Measurements from ENCODE around the gene BTN3A1. TPM values are rescaled to one million over a fixed set of nuclear protein-coding genes. Genes with fewer than 3 reads are reported as not detected.
"Not testable (repeated sequence)": the region's sequence is repeated elsewhere in the genome, so short reads cannot be mapped to it uniquely, and the experiment has no call there.

Gene BTN3A1
- total and polyA plus RNA-seq, 2 of the 8 experiments (the other 6 are each of a cell fraction or from before 2014, with no cell fraction given), result 4.7 to 5.6 TPM

DNA sequence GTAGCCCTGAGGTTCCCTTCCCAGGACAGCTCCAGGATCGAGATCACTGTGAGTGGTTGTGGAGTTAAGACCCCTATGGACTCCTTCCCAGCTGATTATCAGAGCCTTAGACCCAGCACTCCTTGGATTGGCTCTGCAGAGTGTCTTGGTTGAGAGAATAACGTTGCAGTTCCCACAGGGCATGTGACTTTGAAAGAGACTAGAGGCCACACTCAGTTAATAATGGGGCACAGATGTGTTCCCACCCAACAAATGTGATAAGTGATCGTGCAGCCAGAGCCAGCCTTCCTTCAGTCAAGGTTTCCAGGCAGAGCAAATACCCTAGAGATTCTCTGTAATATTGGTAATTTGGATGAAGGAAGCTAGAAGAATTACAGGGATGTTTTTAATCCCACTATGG, 24.4 kb upstream of the BTN3A1 start (continued):
- TF ChIP-seq, protein P1, sequence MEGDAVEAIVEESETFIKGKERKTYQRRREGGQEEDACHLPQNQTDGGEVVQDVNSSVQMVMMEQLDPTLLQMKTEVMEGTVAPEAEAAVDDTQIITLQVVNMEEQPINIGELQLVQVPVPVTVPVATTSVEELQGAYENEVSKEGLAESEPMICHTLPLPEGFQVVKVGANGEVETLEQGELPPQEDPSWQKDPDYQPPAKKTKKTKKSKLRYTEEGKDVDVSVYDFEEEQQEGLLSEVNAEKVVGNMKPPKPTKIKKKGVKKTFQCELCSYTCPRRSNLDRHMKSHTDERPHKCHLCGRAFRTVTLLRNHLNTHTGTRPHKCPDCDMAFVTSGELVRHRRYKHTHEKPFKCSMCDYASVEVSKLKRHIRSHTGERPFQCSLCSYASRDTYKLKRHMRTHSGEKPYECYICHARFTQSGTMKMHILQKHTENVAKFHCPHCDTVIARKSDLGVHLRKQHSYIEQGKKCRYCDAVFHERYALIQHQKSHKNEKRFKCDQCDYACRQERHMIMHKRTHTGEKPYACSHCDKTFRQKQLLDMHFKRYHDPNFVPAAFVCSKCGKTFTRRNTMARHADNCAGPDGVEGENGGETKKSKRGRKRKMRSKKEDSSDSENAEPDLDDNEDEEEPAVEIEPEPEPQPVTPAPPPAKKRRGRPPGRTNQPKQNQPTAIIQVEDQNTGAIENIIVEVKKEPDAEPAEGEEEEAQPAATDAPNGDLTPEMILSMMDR (IDR thresholded peaks at IDR 0.05; ENCODE audit: control extremely low read depth in 1 of 3, insufficient read depth in 1 of 3, low read depth in 1 of 3, low read length in 3 of 3), result no peak
- TF ChIP-seq USF2 (IDR thresholded peaks at IDR 0.05; ENCODE audit: low read length) (no peak), RAD21 (IDR thresholded peaks at IDR 0.05 in 1 of 2, conservative IDR thresholded peaks at IDR 0.05 in 1 of 2; ENCODE audit: low read depth in 2 of 2, low read length in 2 of 2) (no peak), MAFK (IDR thresholded peaks at IDR 0.05; ENCODE audit: low read depth, low read length) (no peak), NANOG (IDR thresholded peaks at IDR 0.05; ENCODE audit: insufficient read depth, low read depth, low read length, poor library complexity, severe bottlenecking) (no peak), BACH1 (IDR thresholded peaks at IDR 0.05; ENCODE audit: low read length) (no peak), CTBP2 (IDR thresholded peaks at IDR 0.05; ENCODE audit: borderline replicate concordance, insufficient read depth, insufficient read length, low read length) (no peak), PHF8 (conservative IDR thresholded peaks at IDR 0.05; ENCODE audit: low read depth, low read length) (no peak), TEAD4 (IDR thresholded peaks at IDR 0.05; ENCODE audit: low read depth, low read length) (no peak), BRCA1 (IDR thresholded peaks at IDR 0.05; ENCODE audit: low read depth, low read length) (no peak)

DNA sequence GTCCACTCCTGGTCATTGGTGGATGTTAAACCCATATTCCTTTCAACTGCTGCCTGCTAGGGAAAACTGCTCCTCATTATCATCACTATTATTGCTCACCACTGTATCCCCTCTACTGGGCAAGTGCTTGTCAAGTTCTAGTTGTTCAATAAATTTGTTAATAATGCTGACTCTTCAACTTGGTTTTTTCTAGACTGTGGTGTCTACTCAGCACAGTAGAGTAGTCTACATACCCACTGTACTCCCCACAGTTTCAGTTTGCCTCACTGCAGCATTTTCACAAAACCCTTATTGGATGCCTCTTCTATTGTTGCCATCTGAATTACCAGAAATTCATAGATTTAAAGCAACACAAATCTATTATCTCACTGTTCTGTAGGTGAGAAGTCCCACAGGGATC, 23.9 kb upstream of the BTN3A1 start:
- POLR2A ChIA-PET (ENCODE audit: partially characterized antibody); FAIRE-seq: not testable (repeated sequence)

More for the DNA sequence above, 23.9 kb upstream of the BTN3A1 start:
- not testable (repeated sequence) for H3K27me3 ChIP-seq (replicated peaks in 1 of 4; ENCODE audit: control insufficient read depth in 3 of 4, extremely low read depth in 1 of 4, insufficient read depth in 3 of 4, low read length in 3 of 4); H4K8ac ChIP-seq (ENCODE audit: extremely low read depth, insufficient read depth, low read length); H3K4me3 ChIP-seq (ENCODE audit: extremely low read depth in 1 of 4, insufficient read depth in 2 of 4, low read depth in 3 of 4, low read length in 4 of 4); H2BK15ac ChIP-seq (ENCODE audit: low read length); H2BK12ac ChIP-seq (ENCODE audit: low read depth, low read length); H3K9me3 ChIP-seq (ENCODE audit: insufficient read depth in 2 of 2, low read depth in 1 of 2, low read length in 1 of 2); H3K9ac ChIP-seq (replicated peaks in 1 of 4; ENCODE audit: extremely low read depth in 1 of 4, low read depth in 3 of 4, low read length in 3 of 4); H2AFZ ChIP-seq (ENCODE audit: low read length); H3K4me1 ChIP-seq (replicated peaks in 1 of 4; ENCODE audit: control insufficient read depth in 3 of 4, insufficient read depth in 4 of 4, low read length in 3 of 4); H4K5ac ChIP-seq (ENCODE audit: insufficient read length, low read depth, low read length); H3K14ac ChIP-seq (ENCODE audit: insufficient read length); H3K23ac ChIP-seq (ENCODE audit: insufficient read length); H3K18ac ChIP-seq (ENCODE audit: extremely low read depth, low read length); H3K56ac ChIP-seq (replicated peaks; ENCODE audit: insufficient read length, low read depth, low read length); H3K23me2 ChIP-seq (ENCODE audit: low read depth, low read length); H2BK20ac ChIP-seq (ENCODE audit: low read length); H3K4ac ChIP-seq (replicated peaks; ENCODE audit: insufficient read length, low read depth, low read length); DNase-seq (ENCODE audit: low read depth in 1 of 2, low spot score in 2 of 2); H4K91ac ChIP-seq (replicated peaks; ENCODE audit: insufficient read length, low read length); H3K79me2 ChIP-seq (ENCODE audit: control insufficient read depth in 1 of 2, insufficient read depth in 2 of 2, low read length in 2 of 2); H3K4me2 ChIP-seq (ENCODE audit: insufficient read depth in 1 of 2, low read depth in 2 of 2, low read length in 2 of 2); H2AK5ac ChIP-seq (ENCODE audit: low read depth, low read length); H2BK5ac ChIP-seq (ENCODE audit: low read depth, low read length); H3K36me3 ChIP-seq (ENCODE audit: control insufficient read depth in 2 of 4, insufficient read depth in 4 of 4, low read length in 3 of 4); H3K27ac ChIP-seq (ENCODE audit: low read depth, low read length); H2BK120ac ChIP-seq (replicated peaks; ENCODE audit: low read depth, low read length); H3K79me1 ChIP-seq (ENCODE audit: low read depth, low read length); H4K20me1 ChIP-seq (replicated peaks in 1 of 2; ENCODE audit: control insufficient read depth in 1 of 2, insufficient read depth in 2 of 2, low read length in 2 of 2)
- CTCF ChIA-PET (ENCODE audit: partially characterized antibody), result interaction anchor here (1.2 kb wide), 1 partner anchor 191 kb away, joined by 3 read pairs; no protein-coding TSS in a partner anchor

Data from H1 (cell line).